IMR-90 (cell line): ENCODE data around the gene PRRC2A. TPM values are rescaled to one million over a fixed set of nuclear protein-coding genes. Genes with fewer than 3 reads are reported as not detected.

Experiments
- ATAC-seq: fragments of 200-7000 bp; cut with Tn5 transposase; 2 replicates; pipeline ENCODE4 v1.9.1; 2020; ENCODE audit warnings: low read depth, mild to moderate bottlenecking, moderate library complexity
- BruUV-seq: library from RNA; stranded (reverse); fragments of 400-500 nt; replicated peaks from 2 replicates; lab custom pipeline; 2021; lab: Mats Ljungman, UMichigan
- CTCF ChIA-PET: fragments of 300-600 bp; formaldehyde crosslinking; extraction: SDS; loops from one replicate; lab custom pipeline; 2021; ENCODE audit warnings: antibody characterized with exemption; lab: Yijun Ruan, JAX
- POLR2A ChIA-PET: fragments of 300-600 bp; sonication (Branson Sonifier 250); formaldehyde crosslinking; loops from one replicate; lab custom pipeline; 2022; ENCODE audit warnings: antibody characterized with exemption; ENCODE audit not compliant: unreplicated experiment; lab: Charles Lee
- DNase-seq: peaks from one replicate; pipeline ENCODE4 v3.0.0; 2013
- H2AFZ ChIP-seq: replicated peaks from 2 replicates; pipeline ENCODE3; 2013; ENCODE audit warnings: low read length, mild to moderate bottlenecking; ENCODE audit not compliant: poor library complexity
- H2AK5ac ChIP-seq: 2 replicates; pipeline ENCODE4 v1.6.1; 2013; ENCODE audit warnings: low read depth, low read length, inconsistent platforms
- H2AK9ac ChIP-seq: replicated peaks from 2 replicates; pipeline ENCODE3; 2013; ENCODE audit warnings: mild to moderate bottlenecking, low read depth, low read length, moderate library complexity; ENCODE audit not compliant: poor library complexity
- H2BK120ac ChIP-seq: 2 replicates; pipeline ENCODE4 v1.6.1; 2013; ENCODE audit warnings: low read depth, low read length, inconsistent platforms
- H2BK15ac ChIP-seq: 3 replicates; pipeline ENCODE4 v1.6.1; 2013; ENCODE audit warnings: low read depth, low read length, inconsistent platforms
- H2BK20ac ChIP-seq: 2 replicates; pipeline ENCODE4 v1.6.1; 2013; ENCODE audit warnings: low read depth, mild to moderate bottlenecking, inconsistent platforms, low read length, moderate library complexity
- H2BK5ac ChIP-seq: 2 replicates; pipeline ENCODE4 v1.6.1; 2013; ENCODE audit warnings: mild to moderate bottlenecking, low read depth, low read length, inconsistent platforms; ENCODE audit not compliant: poor library complexity, severe bottlenecking
- H3K14ac ChIP-seq: replicated peaks from 2 replicates; pipeline ENCODE4 v1.6.1; 2013; ENCODE audit warnings: low read depth, low read length, inconsistent platforms
- H3K18ac ChIP-seq: 2 replicates; pipeline ENCODE4 v1.6.1; 2013; ENCODE audit warnings: low read depth, low read length, control low read depth
- H3K23ac ChIP-seq: 2 replicates; pipeline ENCODE4 v1.6.1; 2013; ENCODE audit warnings: low read depth, low read length, inconsistent platforms
- H3K27ac ChIP-seq: 2 replicates; pipeline ENCODE4 v1.5.1; 2013; ENCODE audit warnings: mild to moderate bottlenecking, control low read depth, low read length; ENCODE audit not compliant: insufficient read depth
- H3K27me3 ChIP-seq: 2 replicates; pipeline ENCODE4 v1.6.1; 2013; ENCODE audit warnings: low read length; ENCODE audit not compliant: control insufficient read depth, insufficient read depth
- H3K36me3 ChIP-seq: 2 replicates; pipeline ENCODE4 v1.6.1; 2013; ENCODE audit warnings: low read length, mixed read lengths; ENCODE audit not compliant: control insufficient read depth, insufficient read depth
- H3K4ac ChIP-seq: 2 replicates; pipeline ENCODE4 v1.6.1; 2013; ENCODE audit warnings: low read depth, low read length, inconsistent platforms
- H3K4me1 ChIP-seq: 2 replicates; pipeline ENCODE4 v1.6.1; 2013; ENCODE audit warnings: low read length, mixed read lengths; ENCODE audit not compliant: control insufficient read depth, insufficient read depth
- H3K4me2 ChIP-seq: 2 replicates; pipeline ENCODE4 v1.6.1; 2013; ENCODE audit warnings: low read depth, mild to moderate bottlenecking, control low read depth, low read length, moderate library complexity
- H3K4me3 ChIP-seq: 2 replicates; pipeline ENCODE4 v1.5.1; 2013; ENCODE audit warnings: low read depth, mild to moderate bottlenecking, control low read depth, low read length, moderate library complexity; ENCODE audit not compliant: insufficient read depth
- H3K56ac ChIP-seq: 2 replicates; pipeline ENCODE4 v1.6.1; 2013; ENCODE audit warnings: low read length, inconsistent platforms; ENCODE audit not compliant: insufficient read depth; ENCODE audit errors: extremely low read depth
- H3K79me1 ChIP-seq, 2 experiments: 2 replicates each; pipeline ENCODE4 v1.6.1; 2013; ENCODE audit warnings: low read length in 2 of 2, inconsistent platforms in 1 of 2, low read depth in 1 of 2
- H3K9ac ChIP-seq: 2 replicates; pipeline ENCODE4 v1.6.1; 2013; ENCODE audit warnings: low read depth, low read length, control low read depth
- H3K9me1 ChIP-seq: 2 replicates; pipeline ENCODE4 v1.6.1; 2013; ENCODE audit warnings: low read length, inconsistent platforms; ENCODE audit not compliant: insufficient read depth
- H3K9me3 ChIP-seq: 2 replicates; pipeline ENCODE4 v1.6.1; 2013; ENCODE audit warnings: low read length; ENCODE audit not compliant: control insufficient read depth, insufficient read depth
- H4K20me1 ChIP-seq: 2 replicates; pipeline ENCODE4 v1.6.1; 2013; ENCODE audit warnings: low read length, inconsistent platforms; ENCODE audit not compliant: insufficient read depth
- H4K5ac ChIP-seq: 2 replicates; pipeline ENCODE4 v1.6.1; 2013; ENCODE audit warnings: mild to moderate bottlenecking, low read depth, low read length, control low read depth
- H4K8ac ChIP-seq, 2 experiments: 2 replicates each; pipeline ENCODE4 v1.6.1; 2013; ENCODE audit warnings: low read depth in 2 of 2, low read length in 2 of 2, control low read depth in 1 of 2, inconsistent platforms in 1 of 2
- H4K91ac ChIP-seq: 2 replicates; pipeline ENCODE4 v1.6.1; 2013; ENCODE audit warnings: low read depth, low read length, inconsistent platforms; ENCODE audit not compliant: insufficient read depth
- BHLHE40 ChIP-seq: fragments of 150-350 bp; IDR thresholded peaks from 2 replicates; pipeline ENCODE4 v1.6.1; 2016; ENCODE audit warnings: mild to moderate bottlenecking, low read depth, low read length
- CHD1 ChIP-seq: IDR thresholded peaks from 2 replicates; pipeline ENCODE4 v1.6.1; 2012; ENCODE audit warnings: low read depth, low read length, improper control_type of control experiment
- MXI1 ChIP-seq: IDR thresholded peaks from 2 replicates; pipeline ENCODE4 v1.6.1; 2012; ENCODE audit warnings: low read depth, mild to moderate bottlenecking, low read length, moderate library complexity, borderline replicate concordance
- NFE2L2 ChIP-seq: fragments of 150-350 bp; IDR thresholded peaks from 2 replicates; pipeline ENCODE4 v1.6.1; 2016; ENCODE audit warnings: low read depth, mild to moderate bottlenecking, low read length
- RAD21 ChIP-seq: IDR thresholded peaks from 2 replicates; pipeline ENCODE4 v1.6.1; 2012; ENCODE audit warnings: low read length, improper control_type of control experiment
- RCOR1 ChIP-seq: IDR thresholded peaks from 2 replicates; pipeline ENCODE4 v1.6.1; 2012; ENCODE audit warnings: mild to moderate bottlenecking, low read length, improper control_type of control experiment; ENCODE audit not compliant: insufficient replicate concordance
- SMC3 ChIP-seq: fragments of 150-350 bp; IDR thresholded peaks from 2 replicates; pipeline ENCODE4 v1.6.1; 2016; ENCODE audit warnings: low read depth, mild to moderate bottlenecking, antibody characterized with exemption, low read length, moderate library complexity
- WGBS, 2 experiments: methylation state at CpG; one replicate each; pipeline versions ENCODE4 v1.1.5 to v1.1.7; 2013; ENCODE audit warnings: missing lambda C conversion rate in 2 of 2; ENCODE audit not compliant: insufficient read length in 1 of 2; ENCODE audit errors: extremely low coverage in 2 of 2; 5-methylcytosine and 5-hydroxymethylcytosine counted together
- dilution Hi-C: fragments of 300-500 bp; cut with HindIII; formaldehyde crosslinking; loops from one replicate; pipeline ENCODE4 v1.14.3; 2018; ENCODE audit warnings: low sequenced_read_pairs; ENCODE audit not compliant: unreplicated experiment
- in situ Hi-C: fragments of 300-500 bp; cut with MboI; formaldehyde crosslinking; loops from 3 replicates; pipeline ENCODE4 v1.14.3; 2019; ENCODE audit warnings: low sequenced_read_pairs, inconsistent platforms, mixed read lengths
- intact Hi-C: fragments of 100-400 bp; cut with micrococcal nuclease; formaldehyde crosslinking; loops from 2 replicates; pipeline ENCODE4 v1.10.0; 2022
- polyA plus RNA-seq, 3 experiments: library from polyadenylated mRNA; depleted of rRNA; stranded (reverse); fragments of >200 nt; gene quantifications; 2 replicates each; pipeline ENCODE4 v1.2.3, GENCODE V29; 2012; ENCODE audit warnings: low replicate concordance in 1 of 3
- total RNA-seq: library from RNA; depleted of rRNA; stranded (reverse); fragments of >200 nt; gene quantifications from 2 replicates; pipeline ENCODE4 v1.2.3, GENCODE V29; 2012
- TF ChIP-seq, protein P1 (sequence below): fragments of 150-350 bp; IDR thresholded peaks from 2 replicates; pipeline ENCODE4 v1.6.1; 2017; ENCODE audit warnings: mild to moderate bottlenecking, antibody characterized with exemption, low read length, low read depth

Gene PRRC2A
- total and polyA plus RNA-seq, 2 of the 4 experiments (the other 2 are of a cell fraction) = 7.7 to 88.6 TPM

DNA sequence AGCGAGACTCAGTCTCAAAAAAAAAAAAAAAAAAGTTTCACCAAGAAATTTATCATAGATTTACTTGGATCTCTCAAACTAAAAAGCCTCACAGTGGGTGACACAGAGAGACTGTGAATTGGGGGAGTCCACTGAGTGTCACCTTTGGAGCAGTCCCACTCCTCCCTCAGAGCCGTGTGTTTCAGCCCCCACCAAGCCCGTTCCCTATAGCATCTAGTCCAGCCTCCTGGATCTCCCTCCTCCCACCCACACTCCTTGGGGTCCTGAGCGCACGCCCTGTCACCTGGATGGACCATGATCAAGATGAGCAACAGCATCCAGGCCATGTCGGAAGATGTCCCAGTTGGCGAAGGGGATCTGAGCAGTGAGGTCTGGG lies 28.1 kb upstream of the PRRC2A start:
- no peak overlapping the region for H3K14ac ChIP-seq
- no peaks in the 10 kb centered on the region for H3K36me3 ChIP-seq
- no peak overlapping the region for H3K9ac ChIP-seq
- H3K18ac ChIP-seq = no peak overlapping the region
- H2BK20ac ChIP-seq = no peak overlapping the region
- intact Hi-C loops (no loop called here), in situ Hi-C loops (no loop called here), dilution Hi-C loops (no loop called here)
- H4K20me1 ChIP-seq = no peaks in the 10 kb centered on the region
- H3K27ac ChIP-seq = no peak overlapping the region
- no peak overlapping the region for H3K56ac ChIP-seq
- H4K8ac ChIP-seq = no peak overlapping the region
- no peak overlapping the region for H2BK120ac ChIP-seq
- no TSS peak for BruUV-seq
- H4K5ac ChIP-seq = no peak overlapping the region
- ATAC-seq (no peak), DNase-seq (no peak)
- ChIA-PET CTCF (interaction anchor here (1.1 kb wide), 1 partner anchor 46 kb away, joined by 4 read pairs; the partner anchor contains the start of gene ATP6V1G2), POLR2A (no interaction called here)
- no peak overlapping the region for H2BK15ac ChIP-seq
- H3K4me2 ChIP-seq = no peak overlapping the region
- peaks cover 4% of the 10 kb centered on the region for H3K27me3 ChIP-seq
- no peak overlapping the region for H3K4ac ChIP-seq
- no peak overlapping the region for H3K23ac ChIP-seq
- H3K4me1 ChIP-seq = no peaks in the 10 kb centered on the region
- no peak for TF ChIP-seq RCOR1
- TF ChIP-seq BHLHE40 = no peak
- no peak for TF ChIP-seq NFE2L2
- TF ChIP-seq MXI1 = no peak
- TF ChIP-seq CHD1 = no peak
- TF ChIP-seq, protein P1, sequence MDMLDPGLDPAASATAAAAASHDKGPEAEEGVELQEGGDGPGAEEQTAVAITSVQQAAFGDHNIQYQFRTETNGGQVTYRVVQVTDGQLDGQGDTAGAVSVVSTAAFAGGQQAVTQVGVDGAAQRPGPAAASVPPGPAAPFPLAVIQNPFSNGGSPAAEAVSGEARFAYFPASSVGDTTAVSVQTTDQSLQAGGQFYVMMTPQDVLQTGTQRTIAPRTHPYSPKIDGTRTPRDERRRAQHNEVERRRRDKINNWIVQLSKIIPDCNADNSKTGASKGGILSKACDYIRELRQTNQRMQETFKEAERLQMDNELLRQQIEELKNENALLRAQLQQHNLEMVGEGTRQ = no peak
- no peak for TF ChIP-seq SMC3
- TF ChIP-seq RAD21 = no peak
- no peak overlapping the region for H2AK9ac ChIP-seq
- no peak overlapping the region for H2AK5ac ChIP-seq
- H4K91ac ChIP-seq = no peak overlapping the region
- H3K9me3 ChIP-seq = no peaks in the 10 kb centered on the region
- peak overlapping the region; percentile 34 for H2AFZ ChIP-seq
- peaks cover 3% of the 10 kb centered on the region; the same call in 1 of the 2 replicates for H3K9me1 ChIP-seq
- no peaks in the 10 kb centered on the region for H3K79me1 ChIP-seq
- H3K4me3 ChIP-seq = no peak overlapping the region
- H2BK5ac ChIP-seq = no peak overlapping the region
- WGBS, 2 experiments = 74% methylated on average over 3 of the region's 7 CpGs; no CpG with 5 or more reads in 1 of the 2 experiments
